ENCODE results near the gene MIB2. TPM values are rescaled to one million over a fixed set of nuclear protein-coding genes. Genes with fewer than 3 reads are reported as not detected.

MIB2 gene
- total and polyA plus RNA-seq, 2 donors (not counting 1 experiment from before 2014, with no cell fraction given): 94.0 to 95.9 TPM

DNA sequence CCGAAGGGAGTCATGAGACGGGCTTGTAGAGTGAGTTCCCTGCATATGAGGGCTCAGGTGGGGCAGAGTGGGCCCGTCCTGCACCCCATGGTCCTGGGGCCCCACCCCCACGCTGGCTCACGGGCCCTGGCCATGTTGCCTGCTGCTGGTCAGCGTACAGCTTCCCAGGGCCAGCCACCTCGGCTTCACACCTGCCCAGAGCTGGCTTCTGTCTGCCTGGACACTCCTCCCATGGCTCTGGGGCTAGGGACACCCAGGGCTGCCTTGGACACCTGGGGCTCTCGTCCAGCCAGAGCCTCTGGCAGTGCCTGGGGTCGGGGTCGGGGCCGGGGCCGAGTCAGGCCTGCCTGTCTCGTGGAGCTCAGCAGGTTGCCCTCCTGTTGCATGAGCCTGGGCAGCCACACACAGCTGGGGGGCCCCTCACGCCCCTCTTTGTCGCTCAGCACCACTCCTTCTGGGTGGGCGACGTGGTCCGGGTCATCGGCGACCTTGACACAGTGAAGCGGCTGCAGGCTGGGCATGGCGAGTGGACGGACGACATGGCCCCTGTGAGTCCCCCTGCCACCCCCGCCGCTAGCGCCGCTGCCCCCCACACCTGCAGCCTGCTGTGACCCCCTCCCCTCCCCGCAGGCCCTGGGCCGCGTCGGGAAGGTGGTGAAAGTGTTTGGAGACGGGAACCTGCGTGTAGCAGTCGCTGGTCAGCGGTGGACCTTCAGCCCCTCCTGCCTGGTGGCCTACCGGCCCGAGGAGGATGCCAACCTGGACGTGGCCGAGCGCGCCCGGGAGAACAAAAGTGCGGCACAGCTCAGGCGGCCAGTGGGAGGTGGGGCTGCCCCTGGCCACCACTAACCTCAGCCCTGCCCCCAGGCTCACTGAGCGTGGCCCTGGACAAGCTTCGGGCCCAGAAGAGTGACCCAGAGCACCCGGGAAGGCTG lies 11.2 kb downstream of the MIB2 start:
- DNase-seq (peak; percentile 27), ATAC-seq (ENCODE audit: low read depth) (no peak)
- H3K4me1 Mint-ChIP-seq: peaks cover 5% of the 10 kb centered on the region
- no peaks in the 10 kb centered on the region for H3K36me3 ChIP-seq (replicated peaks in 1 of 2; ENCODE audit: control extremely low read depth in 1 of 2, control insufficient read depth in 1 of 2, extremely low read depth in 1 of 2, insufficient read depth in 2 of 2, low read length in 1 of 2)
- H3K4me2 ChIP-seq (replicated peaks; ENCODE audit: low read depth, low read length, poor library complexity, severe bottlenecking): no peak overlapping the region
- peaks cover 5% of the 10 kb centered on the region for H4K20me1 ChIP-seq (ENCODE audit: control insufficient read depth, insufficient read depth, low read length, poor library complexity, severe bottlenecking)
- peaks cover 3% of the 10 kb centered on the region for H3K27me3 Mint-ChIP-seq
- peaks cover 0 to 5% (median 2%) of the 10 kb centered on the region in 4 experiments for H3K27me3 ChIP-seq (replicated peaks in 1 of 4; ENCODE audit: control extremely low read depth in 1 of 4, control insufficient read depth in 3 of 4, insufficient read depth in 4 of 4, low read length in 3 of 4)
- ChIA-PET CTCF (no interaction called here), POLR2A (no interaction called here)
- H3K4me3 ChIP-seq (ENCODE audit: control extremely low read depth in 1 of 5, extremely low read depth in 1 of 5, insufficient read depth in 1 of 5, low read depth in 2 of 5, low read length in 4 of 5): no peak overlapping the region
- no peak overlapping the region for H3K9ac ChIP-seq (ENCODE audit: low read length)
- no peaks in the 10 kb centered on the region for H3K9me3 Mint-ChIP-seq (ENCODE audit: insufficient read depth)
- intact Hi-C loops (cut with micrococcal nuclease): no loop called here
- no peak overlapping the region for H3K4me3 Mint-ChIP-seq
- no peak overlapping the region for H2AFZ ChIP-seq (ENCODE audit: insufficient read depth, low read depth, low read length, poor library complexity, severe bottlenecking)
- no peak overlapping the region for H3K27ac ChIP-seq (ENCODE audit: low read length in 2 of 2)
- H3K79me2 ChIP-seq (ENCODE audit: control insufficient read depth, insufficient read depth, low read length): no peaks in the 10 kb centered on the region
- H3K9me3 ChIP-seq (ENCODE audit: control extremely low read depth in 1 of 3, control insufficient read depth in 2 of 3, insufficient read depth in 1 of 3, low read length in 2 of 3): peaks cover 0 to 4% (median 0%) of the 10 kb centered on the region in 3 donors
- TF ChIP-seq, protein P1, sequence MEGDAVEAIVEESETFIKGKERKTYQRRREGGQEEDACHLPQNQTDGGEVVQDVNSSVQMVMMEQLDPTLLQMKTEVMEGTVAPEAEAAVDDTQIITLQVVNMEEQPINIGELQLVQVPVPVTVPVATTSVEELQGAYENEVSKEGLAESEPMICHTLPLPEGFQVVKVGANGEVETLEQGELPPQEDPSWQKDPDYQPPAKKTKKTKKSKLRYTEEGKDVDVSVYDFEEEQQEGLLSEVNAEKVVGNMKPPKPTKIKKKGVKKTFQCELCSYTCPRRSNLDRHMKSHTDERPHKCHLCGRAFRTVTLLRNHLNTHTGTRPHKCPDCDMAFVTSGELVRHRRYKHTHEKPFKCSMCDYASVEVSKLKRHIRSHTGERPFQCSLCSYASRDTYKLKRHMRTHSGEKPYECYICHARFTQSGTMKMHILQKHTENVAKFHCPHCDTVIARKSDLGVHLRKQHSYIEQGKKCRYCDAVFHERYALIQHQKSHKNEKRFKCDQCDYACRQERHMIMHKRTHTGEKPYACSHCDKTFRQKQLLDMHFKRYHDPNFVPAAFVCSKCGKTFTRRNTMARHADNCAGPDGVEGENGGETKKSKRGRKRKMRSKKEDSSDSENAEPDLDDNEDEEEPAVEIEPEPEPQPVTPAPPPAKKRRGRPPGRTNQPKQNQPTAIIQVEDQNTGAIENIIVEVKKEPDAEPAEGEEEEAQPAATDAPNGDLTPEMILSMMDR (IDR thresholded peaks at IDR 0.05): no peak
- no peak for TF ChIP-seq EZH2 (IDR thresholded peaks at IDR 0.05; ENCODE audit: borderline replicate concordance, insufficient read depth, low read depth, low read length, poor library complexity, severe bottlenecking)
- 96% methylated on average over 43 of the region's 48 CpGs for WGBS (ENCODE audit: insufficient coverage)
- no peak overlapping the region for H3K27ac Mint-ChIP-seq
- H3K4me1 ChIP-seq (ENCODE audit: control insufficient read depth in 2 of 2, insufficient read depth in 2 of 2, low read length in 2 of 2): peaks cover 8 to 15% of the 10 kb centered on the region in 2 donors

DNA sequence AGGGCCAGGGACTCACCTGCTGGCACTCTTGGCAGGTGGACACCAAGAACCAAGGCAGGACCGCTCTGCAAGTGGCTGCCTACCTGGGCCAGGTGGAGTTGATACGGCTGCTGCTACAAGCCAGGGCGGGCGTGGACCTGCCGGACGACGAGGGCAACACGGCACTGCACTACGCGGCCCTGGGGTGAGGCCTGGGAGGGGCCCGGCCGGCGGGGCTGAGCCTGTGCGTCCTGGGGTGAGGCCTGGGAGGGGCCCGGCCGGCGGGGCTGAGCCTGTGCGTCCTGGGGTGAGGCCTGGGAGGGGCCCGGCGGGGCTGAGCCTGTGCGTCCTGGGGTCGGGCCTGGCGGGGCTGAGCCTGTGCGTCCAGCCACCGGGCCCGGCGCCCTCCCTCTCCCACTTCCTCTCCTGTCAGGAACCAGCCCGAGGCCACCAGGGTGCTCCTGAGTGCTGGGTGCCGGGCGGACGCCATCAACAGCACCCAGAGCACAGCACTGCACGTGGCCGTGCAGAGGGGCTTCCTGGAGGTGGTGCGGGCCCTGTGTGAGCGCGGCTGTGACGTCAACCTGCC lies 12.0 kb downstream of the MIB2 start:
- Histone ChIP-seq H3K4me2 (replicated peaks; ENCODE audit: low read depth, low read length, poor library complexity, severe bottlenecking) (no peak overlapping the region), H3K4me1 (ENCODE audit: control insufficient read depth in 2 of 2, insufficient read depth in 2 of 2, low read length in 2 of 2) (peaks cover 15 to 21% of the 10 kb centered on the region in 2 donors), H3K79me2 (ENCODE audit: control insufficient read depth, insufficient read depth, low read length) (no peaks in the 10 kb centered on the region), H3K36me3 (replicated peaks in 1 of 2; ENCODE audit: control extremely low read depth in 1 of 2, control insufficient read depth in 1 of 2, extremely low read depth in 1 of 2, insufficient read depth in 2 of 2, low read length in 1 of 2) (no peaks in the 10 kb centered on the region), H3K9me3 (ENCODE audit: control extremely low read depth in 1 of 3, control insufficient read depth in 2 of 3, insufficient read depth in 1 of 3, low read length in 2 of 3) (peaks cover 0 to 8% (median 0%) of the 10 kb centered on the region in 3 donors), H3K4me3 (ENCODE audit: control extremely low read depth in 1 of 5, extremely low read depth in 1 of 5, insufficient read depth in 1 of 5, low read depth in 2 of 5, low read length in 4 of 5) (no peak overlapping the region), H3K9ac (ENCODE audit: low read length) (no peak overlapping the region), H4K20me1 (ENCODE audit: control insufficient read depth, insufficient read depth, low read length, poor library complexity, severe bottlenecking) (peaks cover 3% of the 10 kb centered on the region), H3K27ac (ENCODE audit: low read length in 2 of 2) (no peak overlapping the region), H2AFZ (ENCODE audit: insufficient read depth, low read depth, low read length, poor library complexity, severe bottlenecking) (no peak overlapping the region), H3K27me3 (replicated peaks in 1 of 4; ENCODE audit: control extremely low read depth in 1 of 4, control insufficient read depth in 3 of 4, insufficient read depth in 4 of 4, low read length in 3 of 4) (peaks cover 0 to 13% (median 4%) of the 10 kb centered on the region in 4 experiments)
- WGBS (ENCODE audit: insufficient coverage): 83% methylated on average over 34 of the region's 37 CpGs
- H3K27me3 Mint-ChIP-seq: peaks cover 3% of the 10 kb centered on the region
- CTCF ChIA-PET: no interaction called here
- DNase-seq (peak; percentile 20), ATAC-seq (ENCODE audit: low read depth) (no peak)
- TF ChIP-seq, protein P1 (IDR thresholded peaks at IDR 0.05): no peak
- TF ChIP-seq EZH2 (IDR thresholded peaks at IDR 0.05; ENCODE audit: borderline replicate concordance, insufficient read depth, low read depth, low read length, poor library complexity, severe bottlenecking): no peak
- intact Hi-C loops (cut with micrococcal nuclease): no loop called here
- no peak overlapping the region for H3K27ac Mint-ChIP-seq
- H3K9me3 Mint-ChIP-seq (ENCODE audit: insufficient read depth): no peaks in the 10 kb centered on the region
- H3K4me3 Mint-ChIP-seq: no peak overlapping the region
- POLR2A ChIA-PET: no interaction called here
- H3K4me1 Mint-ChIP-seq: peaks cover 6% of the 10 kb centered on the region

All from B cell (primary cell).